ENCODE results near the gene LRRC17. TPM values are rescaled to one million over a fixed set of nuclear protein-coding genes. Genes with fewer than 3 reads are reported as not detected.

Gene LRRC17
- total RNA-seq, 4 donors from 2014 or later, result 3.0 to 4.1 (median 3.2) TPM

- Histone ChIP-seq H3K4me3 (replicated peaks in 1 of 3) (no peak overlapping the region), H3K27ac (no peak overlapping the region), H3K4me1 (no peaks in the 10 kb centered on the region), H3K9me3 (no peaks in the 10 kb centered on the region), H3K36me3 (no peaks in the 10 kb centered on the region), H3K27me3 (no peaks in the 10 kb centered on the region)
- TF ChIP-seq POLR2A (IDR thresholded peaks at IDR 0.05) (no peak), CTCF (IDR thresholded peaks at IDR 0.05) (no peak)
- intact Hi-C loops (cut with DNase I), result no loop called here
- no peak for DNase-seq
- 80 to 84% methylated on average over 5 of the region's 5 CpGs for WGBS, 2 donors
Measured at GRCh38 chr7:102992509-102992937, 79.7 kb downstream of the LRRC17 start.

- no peak for DNase-seq
- H3K36me3 ChIP-seq, result no peaks in the 10 kb centered on the region
- H3K27me3 ChIP-seq, result no peaks in the 10 kb centered on the region
- TF ChIP-seq POLR2A (IDR thresholded peaks at IDR 0.05) (no peak), CTCF (IDR thresholded peaks at IDR 0.05) (no peak)
- H3K9me3 ChIP-seq, result no peaks in the 10 kb centered on the region
- 60 to 74% methylated on average over 2 of the region's 2 CpGs for WGBS, 2 donors
- no peaks in the 10 kb centered on the region for H3K4me1 ChIP-seq
- no peak overlapping the region for H3K4me3 ChIP-seq (replicated peaks in 1 of 3)
- no peak overlapping the region for H3K27ac ChIP-seq
- intact Hi-C loops (cut with DNase I), result no loop called here
Measured at GRCh38 chr7:102992938-102993717, 80.3 kb downstream of the LRRC17 start.

- WGBS, 2 donors, result 37 to 69% methylated on average over 1 of the region's 1 CpG
- H3K9me3 ChIP-seq, result no peaks in the 10 kb centered on the region
- H3K36me3 ChIP-seq, result no peaks in the 10 kb centered on the region
- no peak for DNase-seq
- intact Hi-C loops (cut with DNase I), result no loop called here
- TF ChIP-seq CTCF (IDR thresholded peaks at IDR 0.05) (no peak), POLR2A (IDR thresholded peaks at IDR 0.05) (no peak)
- H3K4me3 ChIP-seq (replicated peaks in 1 of 3), result no peak overlapping the region
- H3K27ac ChIP-seq, result no peak overlapping the region
- no peaks in the 10 kb centered on the region for H3K27me3 ChIP-seq
- H3K4me1 ChIP-seq, result no peaks in the 10 kb centered on the region
Measured at GRCh38 chr7:102993718-102994029, 80.9 kb downstream of the LRRC17 start.

GRCh38 chr7:102994567-102994966, 81.8 kb downstream of the LRRC17 start:
- Histone ChIP-seq H3K9me3 (no peaks in the 10 kb centered on the region), H3K4me1 (no peaks in the 10 kb centered on the region), H3K36me3 (no peaks in the 10 kb centered on the region), H3K4me3 (replicated peaks in 1 of 3) (no peak overlapping the region), H3K27me3 (no peaks in the 10 kb centered on the region), H3K27ac (no peak overlapping the region)
- DNase-seq, result no peak
- WGBS, 2 donors, result 80 to 81% methylated on average over 3 of the region's 3 CpGs
- TF ChIP-seq POLR2A (IDR thresholded peaks at IDR 0.05) (no peak), CTCF (IDR thresholded peaks at IDR 0.05) (no peak)
- intact Hi-C loops (cut with DNase I), result no loop called here

Other genes starting within 250 kb of the LRRC17 start
- 10 to 100 TPM in 1 of 4 donors, 1 to 10 TPM in 3; 2.0 to 10.3 (median 3.0) TPM for gene POLR2J2, start 241.3 kb upstream of the LRRC17 start, total RNA-seq
- 10 to 100 TPM; 19.8 to 35.8 (median 31.6) TPM for gene FAM185A, start 164.0 kb upstream of the LRRC17 start, total RNA-seq
- 1 to 10 TPM; 4.2 to 9.6 (median 5.0) TPM for gene FBXL13, start 161.8 kb downstream of the LRRC17 start, total RNA-seq
- 10 to 100 TPM; 44.1 to 72.4 (median 57.8) TPM for gene ARMC10, start 162.1 kb downstream of the LRRC17 start, total RNA-seq
- gene NAPEPLD, start 236.1 kb downstream of the LRRC17 start, total RNA-seq, result 10 to 100 TPM; 20.3 to 46.7 (median 34.4) TPM